ENCODE results near the gene ADGRB3.

Gene ADGRB3

DNA sequence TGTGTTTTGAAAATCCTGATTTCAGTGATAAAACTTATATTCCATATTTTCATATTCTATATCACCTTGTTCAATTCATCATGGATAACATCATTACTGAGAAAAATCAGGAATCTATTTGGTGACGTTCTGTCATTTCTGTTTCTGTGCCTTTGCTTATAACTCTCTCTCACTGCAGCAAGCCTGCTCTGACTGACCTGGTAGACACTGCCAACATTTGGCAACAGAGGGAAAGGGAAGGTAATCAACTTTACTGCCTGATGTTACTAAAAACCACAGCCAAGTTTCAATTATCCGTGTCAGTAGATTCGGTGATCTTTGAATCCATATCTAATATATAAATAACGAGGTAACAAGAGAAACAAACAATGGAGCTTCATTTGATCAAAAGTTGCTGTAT lies 659.8 kb downstream of the ADGRB3 start:
- DNase-seq (ENCODE audit: extremely low read depth, insufficient read length) = no peak
- Histone ChIP-seq H3K27me3 (replicated peaks; ENCODE audit: control insufficient read depth, insufficient read depth, low read length) (no peaks in the 10 kb centered on the region; the same call in 1 of the 2 replicates), H3K4me3 (replicated peaks; ENCODE audit: low read depth, low read length) (no peak overlapping the region), H3K36me3 (ENCODE audit: control insufficient read depth, insufficient read depth, low read length) (no peaks in the 10 kb centered on the region)
- TF ChIP-seq, protein P1, sequence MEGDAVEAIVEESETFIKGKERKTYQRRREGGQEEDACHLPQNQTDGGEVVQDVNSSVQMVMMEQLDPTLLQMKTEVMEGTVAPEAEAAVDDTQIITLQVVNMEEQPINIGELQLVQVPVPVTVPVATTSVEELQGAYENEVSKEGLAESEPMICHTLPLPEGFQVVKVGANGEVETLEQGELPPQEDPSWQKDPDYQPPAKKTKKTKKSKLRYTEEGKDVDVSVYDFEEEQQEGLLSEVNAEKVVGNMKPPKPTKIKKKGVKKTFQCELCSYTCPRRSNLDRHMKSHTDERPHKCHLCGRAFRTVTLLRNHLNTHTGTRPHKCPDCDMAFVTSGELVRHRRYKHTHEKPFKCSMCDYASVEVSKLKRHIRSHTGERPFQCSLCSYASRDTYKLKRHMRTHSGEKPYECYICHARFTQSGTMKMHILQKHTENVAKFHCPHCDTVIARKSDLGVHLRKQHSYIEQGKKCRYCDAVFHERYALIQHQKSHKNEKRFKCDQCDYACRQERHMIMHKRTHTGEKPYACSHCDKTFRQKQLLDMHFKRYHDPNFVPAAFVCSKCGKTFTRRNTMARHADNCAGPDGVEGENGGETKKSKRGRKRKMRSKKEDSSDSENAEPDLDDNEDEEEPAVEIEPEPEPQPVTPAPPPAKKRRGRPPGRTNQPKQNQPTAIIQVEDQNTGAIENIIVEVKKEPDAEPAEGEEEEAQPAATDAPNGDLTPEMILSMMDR (IDR thresholded peaks at IDR 0.05; ENCODE audit: insufficient read depth, low read length, poor library complexity, severe bottlenecking) = no peak

DNA sequence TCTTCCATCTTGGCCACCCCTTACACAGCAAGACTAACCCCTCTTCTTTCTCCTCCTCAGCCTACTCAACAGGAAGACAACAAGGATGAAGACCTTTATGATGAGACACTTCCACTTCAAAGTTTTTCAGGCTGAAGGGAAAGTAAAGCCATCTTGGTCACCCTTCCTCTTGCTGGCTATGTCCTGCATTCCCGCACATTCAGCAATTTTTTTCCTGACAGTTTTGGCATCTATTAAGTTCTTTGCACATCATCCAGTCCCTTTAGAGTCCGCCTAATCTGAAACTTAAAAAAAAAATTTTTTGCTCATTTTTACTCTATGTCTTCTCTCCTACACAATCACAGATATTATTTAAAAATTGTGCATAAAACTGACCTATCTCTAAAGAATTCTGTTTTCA lies 668.3 kb downstream of the ADGRB3 start:
- Histone ChIP-seq H3K4me3 (replicated peaks; ENCODE audit: low read depth, low read length) (no peak overlapping the region), H3K36me3 (ENCODE audit: control insufficient read depth, insufficient read depth, low read length) (no peaks in the 10 kb centered on the region), H3K27me3 (replicated peaks; ENCODE audit: control insufficient read depth, insufficient read depth, low read length) (no peaks in the 10 kb centered on the region)
- no peak for DNase-seq (ENCODE audit: extremely low read depth, insufficient read length)
- TF ChIP-seq, protein P1 (IDR thresholded peaks at IDR 0.05; ENCODE audit: insufficient read depth, low read length, poor library complexity, severe bottlenecking) = no peak

DNA sequence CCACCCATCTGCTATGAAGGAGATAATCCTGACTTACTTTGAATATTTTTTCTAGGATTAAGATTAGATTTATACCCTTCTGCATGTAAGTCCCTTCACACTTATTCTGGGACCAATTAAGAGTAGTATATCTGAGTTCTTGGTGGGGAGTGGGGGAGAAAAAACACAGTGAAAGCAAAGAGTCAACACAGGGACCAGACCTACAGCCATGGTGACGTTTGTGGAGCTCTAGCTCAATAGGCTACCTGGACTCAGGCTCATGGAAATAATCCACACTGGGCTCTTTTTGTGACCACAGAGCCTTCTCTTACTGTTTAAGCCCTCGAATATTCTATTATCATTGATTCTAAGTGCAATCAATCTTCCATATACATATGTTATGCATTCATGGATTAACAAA lies 670.4 kb downstream of the ADGRB3 start:
- no peak for DNase-seq (ENCODE audit: extremely low read depth, insufficient read length)
- TF ChIP-seq, protein P1 (IDR thresholded peaks at IDR 0.05; ENCODE audit: insufficient read depth, low read length, poor library complexity, severe bottlenecking) = no peak

DNA sequence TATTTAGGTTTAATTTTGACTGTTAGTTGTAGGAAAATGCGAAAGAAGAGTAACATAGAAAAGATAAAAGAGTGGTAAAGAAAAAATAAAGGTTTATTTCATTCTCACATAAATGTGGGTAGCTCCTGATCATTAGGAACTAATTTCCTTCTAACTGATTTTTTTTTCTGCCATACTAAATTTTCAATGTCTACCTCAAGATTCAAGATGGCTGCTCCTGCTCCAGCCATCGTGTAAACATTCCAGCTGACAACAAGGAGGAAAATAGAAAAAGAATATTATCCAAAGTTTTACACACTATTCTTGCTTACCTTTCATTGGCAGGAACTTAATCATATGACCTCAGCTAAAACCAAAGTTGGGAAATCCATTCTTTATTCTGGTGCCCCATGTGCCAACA lies 673.5 kb downstream of the ADGRB3 start:
- Histone ChIP-seq H3K27me3 (replicated peaks; ENCODE audit: control insufficient read depth, insufficient read depth, low read length) (no peaks in the 10 kb centered on the region), H3K4me3 (replicated peaks; ENCODE audit: low read depth, low read length) (no peak overlapping the region), H3K36me3 (ENCODE audit: control insufficient read depth, insufficient read depth, low read length) (no peaks in the 10 kb centered on the region)
- no peak for DNase-seq (ENCODE audit: extremely low read depth, insufficient read length)
- TF ChIP-seq, protein P1 (IDR thresholded peaks at IDR 0.05; ENCODE audit: insufficient read depth, low read length, poor library complexity, severe bottlenecking) = no peak

More for the DNA sequence above, 670.4 kb downstream of the ADGRB3 start:
- Histone ChIP-seq H3K4me3 (replicated peaks; ENCODE audit: low read depth, low read length) (no peak overlapping the region), H3K27me3 (replicated peaks; ENCODE audit: control insufficient read depth, insufficient read depth, low read length) (no peaks in the 10 kb centered on the region), H3K36me3 (ENCODE audit: control insufficient read depth, insufficient read depth, low read length) (no peaks in the 10 kb centered on the region)

DNA sequence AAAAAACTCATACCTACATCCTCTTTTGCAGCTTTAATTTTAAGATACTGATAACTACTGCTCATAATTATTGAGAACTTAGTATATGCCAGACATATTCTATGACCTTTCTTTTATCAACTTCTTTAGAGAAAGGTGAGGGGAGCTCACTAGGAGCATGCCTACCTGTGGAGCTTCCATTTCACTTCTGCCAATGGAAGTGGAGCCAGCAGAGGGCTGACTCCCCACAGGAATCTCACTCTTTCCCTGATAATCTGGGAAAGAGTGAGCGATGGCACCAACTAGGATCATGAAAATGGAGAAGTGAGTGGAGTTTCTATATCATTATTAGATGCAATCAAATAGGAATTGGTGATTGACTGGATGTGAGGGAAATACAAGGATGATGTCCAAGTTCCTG lies 676.8 kb downstream of the ADGRB3 start:
- H3K4me3 ChIP-seq (replicated peaks; ENCODE audit: low read depth, low read length) = no peak overlapping the region
- TF ChIP-seq, protein P1 (IDR thresholded peaks at IDR 0.05; ENCODE audit: insufficient read depth, low read length, poor library complexity, severe bottlenecking) = no peak
- no peak for DNase-seq (ENCODE audit: extremely low read depth, insufficient read length)

DNA sequence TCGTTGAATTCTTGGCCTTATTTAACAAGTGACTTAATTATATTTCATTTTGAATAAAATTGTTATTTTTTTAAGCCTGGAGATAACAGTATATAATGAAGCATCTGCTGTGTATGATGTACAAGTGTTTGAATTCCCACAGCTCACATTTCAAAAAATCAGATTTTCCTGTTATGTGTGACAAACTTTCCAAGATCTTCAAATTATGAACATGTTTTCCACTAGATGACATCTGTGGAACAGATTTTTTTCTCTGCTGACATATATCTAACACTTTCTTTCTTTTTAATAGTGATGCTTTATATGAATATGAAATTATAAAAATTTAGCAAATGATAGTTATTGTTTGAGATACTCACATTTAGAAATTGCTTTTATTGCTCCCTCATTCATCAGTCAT lies 678.9 kb downstream of the ADGRB3 start:
- no peak for DNase-seq (ENCODE audit: extremely low read depth, insufficient read length)
- TF ChIP-seq, protein P1 (IDR thresholded peaks at IDR 0.05; ENCODE audit: insufficient read depth, low read length, poor library complexity, severe bottlenecking) = no peak
- Histone ChIP-seq H3K4me3 (replicated peaks; ENCODE audit: low read depth, low read length) (no peak overlapping the region), H3K36me3 (ENCODE audit: control insufficient read depth, insufficient read depth, low read length) (no peaks in the 10 kb centered on the region), H3K27me3 (replicated peaks; ENCODE audit: control insufficient read depth, insufficient read depth, low read length) (no peaks in the 10 kb centered on the region)

More for the DNA sequence above, 676.8 kb downstream of the ADGRB3 start:
- Histone ChIP-seq H3K27me3 (replicated peaks; ENCODE audit: control insufficient read depth, insufficient read depth, low read length) (no peaks in the 10 kb centered on the region), H3K36me3 (ENCODE audit: control insufficient read depth, insufficient read depth, low read length) (no peaks in the 10 kb centered on the region)

Data from GM06990 (cell line).